Prostate gland (tissue), 2 donors: ENCODE results near the gene SMPX. TPM values are rescaled to one million over a fixed set of nuclear protein-coding genes. Genes with fewer than 3 reads are reported as not detected.
"Not testable (repeated sequence)": the region's sequence is repeated elsewhere in the genome, so short reads cannot be mapped to it uniquely, and the experiment has no call there.

Source experiments
- DNase-seq: peaks from one replicate; pipeline ENCODE4 v3.0.0-alpha.2; 2019; ENCODE audit warnings: low spot score
- H3K27ac ChIP-seq, 2 donors: fragments of 200-600 bp; sonication (generic); 2 replicates each; pipeline ENCODE4 v1.5.1; 2017 to 2019
- H3K27me3 ChIP-seq: fragments of 200-600 bp; sonication (generic); replicated peaks from 2 replicates; pipeline ENCODE4 v1.5.1; 2019; ENCODE audit not compliant: insufficient read depth
- H3K36me3 ChIP-seq, 2 donors: fragments of 200-600 bp; sonication (generic); 1 replicate in 1 of 2; 2 replicates in 1 of 2; pipeline versions ENCODE4 v1.5.1 to v1.8.1; 2017 to 2019
- H3K4me1 ChIP-seq: fragments of 200-600 bp; sonication (generic); replicated peaks from 2 replicates; pipeline ENCODE4 v1.5.1; 2019
- H3K4me3 ChIP-seq, 2 donors: fragments of 200-600 bp; sonication (generic); 2 replicates each; pipeline ENCODE4 v1.5.1; 2017 to 2019
- H3K9me3 ChIP-seq: fragments of 200-600 bp; sonication (generic); 2 replicates; pipeline ENCODE4 v1.5.1; 2017
- POLR2A ChIP-seq: fragments of 450-650 bp; IDR thresholded peaks from one replicate; pipeline ENCODE4 v1.6.1; 2016; ENCODE audit warnings: antibody characterized with exemption, mild to moderate bottlenecking
- POLR2AphosphoS5 ChIP-seq: sonication (generic); formaldehyde crosslinking; IDR thresholded peaks from one replicate; pipeline ENCODE4 v1.6.1; 2017; ENCODE audit warnings: antibody characterized with exemption
- WGBS: methylation state at CpG from one replicate; pipeline ENCODE4 v1.1.5; 2018; 5-methylcytosine and 5-hydroxymethylcytosine counted together
- intact Hi-C: fragments of 100-400 bp; cut with DNase I; formaldehyde crosslinking; loops from one replicate; pipeline ENCODE4 v1.14.2; 2022
- total RNA-seq, 2 donors: library from RNA; depleted of rRNA; stranded (reverse); fragments of >200 nt; gene quantifications; one replicate each; pipeline ENCODE4 v1.1.0, GENCODE V29; 2016
- TF ChIP-seq, protein P1 (sequence below), 4 experiments: fragments of 200-600 bp in 2 of 4; fragments of 450-650 bp in 2 of 4; sonication (generic) in 2 of 4; IDR thresholded peaks; 1 replicate in 3 of 4; 2 replicates in 1 of 4; pipeline ENCODE4 v1.5.1; 2016 to 2019; ENCODE audit warnings: antibody characterized with exemption in 4 of 4, mild to moderate bottlenecking in 2 of 4, moderate library complexity in 2 of 4

The SMPX gene
- total RNA-seq, 2 donors from 2014 or later = 4.2 TPM; not detected in 1

DNA sequence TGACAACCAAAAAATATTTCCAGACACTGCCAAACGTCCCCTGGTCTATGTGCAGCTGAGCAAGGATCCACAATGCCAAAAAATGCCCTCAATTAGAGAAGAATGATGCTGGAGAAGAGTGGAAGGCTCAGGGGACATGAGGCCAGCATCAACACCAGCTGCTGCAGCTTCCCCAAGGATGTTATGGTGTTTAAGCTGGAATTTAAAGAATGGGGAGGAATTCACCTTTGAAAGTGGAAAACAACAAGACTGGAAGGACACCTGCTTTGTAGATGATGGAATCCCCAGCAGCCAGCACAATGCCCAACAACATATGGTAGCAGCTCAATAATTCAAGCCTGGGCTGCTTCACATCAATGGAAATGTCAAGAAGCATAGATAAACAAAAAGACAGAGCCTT lies 20.3 kb upstream of the SMPX start:
- intact Hi-C loops = no loop called here
- no peaks in the 10 kb centered on the region for H3K27me3 ChIP-seq
- H3K27ac ChIP-seq = no peak overlapping the region
- no peak for DNase-seq
- H3K4me3 ChIP-seq = no peak overlapping the region
- H3K9me3 ChIP-seq = no peaks in the 10 kb centered on the region
- 60% methylated on average over 1 of the region's 1 CpG for WGBS
- H3K4me1 ChIP-seq = no peaks in the 10 kb centered on the region
- TF ChIP-seq POLR2A (no peak), POLR2AphosphoS5 (no peak)
- TF ChIP-seq, protein P1, sequence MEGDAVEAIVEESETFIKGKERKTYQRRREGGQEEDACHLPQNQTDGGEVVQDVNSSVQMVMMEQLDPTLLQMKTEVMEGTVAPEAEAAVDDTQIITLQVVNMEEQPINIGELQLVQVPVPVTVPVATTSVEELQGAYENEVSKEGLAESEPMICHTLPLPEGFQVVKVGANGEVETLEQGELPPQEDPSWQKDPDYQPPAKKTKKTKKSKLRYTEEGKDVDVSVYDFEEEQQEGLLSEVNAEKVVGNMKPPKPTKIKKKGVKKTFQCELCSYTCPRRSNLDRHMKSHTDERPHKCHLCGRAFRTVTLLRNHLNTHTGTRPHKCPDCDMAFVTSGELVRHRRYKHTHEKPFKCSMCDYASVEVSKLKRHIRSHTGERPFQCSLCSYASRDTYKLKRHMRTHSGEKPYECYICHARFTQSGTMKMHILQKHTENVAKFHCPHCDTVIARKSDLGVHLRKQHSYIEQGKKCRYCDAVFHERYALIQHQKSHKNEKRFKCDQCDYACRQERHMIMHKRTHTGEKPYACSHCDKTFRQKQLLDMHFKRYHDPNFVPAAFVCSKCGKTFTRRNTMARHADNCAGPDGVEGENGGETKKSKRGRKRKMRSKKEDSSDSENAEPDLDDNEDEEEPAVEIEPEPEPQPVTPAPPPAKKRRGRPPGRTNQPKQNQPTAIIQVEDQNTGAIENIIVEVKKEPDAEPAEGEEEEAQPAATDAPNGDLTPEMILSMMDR (IDR thresholded peaks at IDR 0.05) = no peak
- H3K36me3 ChIP-seq = no peaks in the 10 kb centered on the region

DNA sequence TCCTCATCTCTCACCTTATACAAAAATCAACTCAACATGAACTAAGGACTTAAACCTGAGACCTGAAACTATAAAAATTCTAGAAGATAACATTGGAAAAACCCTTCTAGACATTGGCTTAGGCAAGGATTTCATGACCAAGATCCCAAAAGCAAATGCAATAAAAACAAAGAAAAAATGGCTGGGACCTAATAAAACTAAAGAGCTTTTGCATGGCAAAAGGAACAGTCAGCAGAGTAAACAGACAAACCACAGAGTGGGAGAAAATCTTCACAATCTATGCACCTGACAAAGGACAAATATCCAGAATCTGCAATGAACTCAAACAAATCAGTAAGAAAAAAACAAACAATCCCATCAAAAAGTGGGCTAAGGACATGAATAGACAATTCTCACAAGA lies 17.2 kb upstream of the SMPX start:
- H3K9me3 ChIP-seq, intact Hi-C loops: not testable (repeated sequence)

GRCh38 chrX:21773036-21773435 lies 15.1 kb upstream of the SMPX start:
- DNase-seq, H3K27ac ChIP-seq, H3K4me1 ChIP-seq, H3K27me3 ChIP-seq, H3K36me3 ChIP-seq, H3K9me3 ChIP-seq, H3K4me3 ChIP-seq, intact Hi-C loops: not testable (repeated sequence)
- 75% methylated on average over 2 of the region's 2 CpGs for WGBS

More for the DNA sequence above, 17.2 kb upstream of the SMPX start:
- not testable (repeated sequence) for H3K4me3 ChIP-seq, H3K36me3 ChIP-seq, DNase-seq, H3K27me3 ChIP-seq, H3K27ac ChIP-seq, H3K4me1 ChIP-seq

DNA sequence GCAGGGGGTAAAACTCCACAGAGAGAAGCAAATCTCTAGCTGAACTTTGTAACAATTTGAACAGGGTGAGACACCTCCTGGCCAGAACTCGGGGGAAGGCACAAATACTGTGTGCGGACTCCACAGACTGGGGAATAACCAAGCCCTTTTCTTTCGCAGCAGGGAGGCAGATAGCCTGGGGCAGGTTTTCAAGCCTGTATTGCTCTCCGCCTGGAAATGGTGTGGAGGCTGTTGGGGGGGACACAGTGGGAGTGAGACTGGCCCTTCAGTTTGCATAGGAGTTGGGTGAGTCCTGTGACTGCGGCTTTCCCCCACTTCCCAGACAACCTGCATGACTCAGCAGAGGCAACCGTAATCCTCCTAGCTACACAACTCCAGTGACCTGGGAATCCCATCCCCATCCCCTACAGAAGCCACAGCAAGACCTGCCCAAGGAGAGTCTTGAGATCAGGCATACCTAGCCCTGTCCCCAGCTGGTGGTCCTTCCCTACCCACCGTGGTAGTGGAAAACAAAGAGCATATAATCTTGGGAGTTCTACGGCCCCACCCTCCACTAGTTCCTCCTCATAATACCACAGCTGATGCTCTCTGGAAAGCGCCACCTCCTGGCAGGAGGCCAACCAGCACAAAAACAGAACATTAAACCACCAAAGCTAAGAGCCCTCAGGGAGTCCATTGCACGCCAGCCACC lies 12.9 kb upstream of the SMPX start:
- Histone ChIP-seq H3K27me3 (no peaks in the 10 kb centered on the region), H3K4me1 (no peaks in the 10 kb centered on the region), H3K9me3 (no peaks in the 10 kb centered on the region), H3K4me3 (no peak overlapping the region), H3K27ac (no peak overlapping the region), H3K36me3 (no peaks in the 10 kb centered on the region)
- intact Hi-C loops = no loop called here
- WGBS = 78% methylated on average over 7 of the region's 10 CpGs
- DNase-seq = no peak
- TF ChIP-seq POLR2A (no peak), POLR2AphosphoS5 (no peak)
- TF ChIP-seq, protein P1 (IDR thresholded peaks at IDR 0.05) = no peak

- Histone ChIP-seq H3K36me3 (no peaks in the 10 kb centered on the region), H3K27ac (no peak overlapping the region), H3K4me3 (no peak overlapping the region), H3K9me3 (no peaks in the 10 kb centered on the region), H3K27me3 (no peaks in the 10 kb centered on the region), H3K4me1 (no peaks in the 10 kb centered on the region)
- no peak for DNase-seq
- intact Hi-C loops = no loop called here
- TF ChIP-seq POLR2A (no peak), POLR2AphosphoS5 (no peak)
- TF ChIP-seq, protein P1 (IDR thresholded peaks at IDR 0.05) = no peak
Observed at GRCh38 chrX:21766101-21766500, 8.2 kb upstream of the SMPX start.

- DNase-seq = no peak
- no peak for TF ChIP-seq POLR2AphosphoS5
- TF ChIP-seq POLR2A = no peak
- TF ChIP-seq, protein P1 (IDR thresholded peaks at IDR 0.05) = no peak
- Histone ChIP-seq H3K27me3 (no peaks in the 10 kb centered on the region), H3K4me3 (no peak overlapping the region), H3K36me3 (no peaks in the 10 kb centered on the region), H3K4me1 (no peaks in the 10 kb centered on the region), H3K9me3 (no peaks in the 10 kb centered on the region), H3K27ac (no peak overlapping the region)
- 86% methylated on average over 3 of the region's 3 CpGs for WGBS
- intact Hi-C loops = no loop called here
Observed at GRCh38 chrX:21764008-21764407, 6.1 kb upstream of the SMPX start.
